DND-41 (cell line): ENCODE data around the gene LAMP1.

Experiments used
- ATAC-seq: fragments of 200-7000 bp; cut with Tn5 transposase; 3 replicates; pipeline ENCODE4 v1.9.1; 2021; ENCODE audit warnings: low read depth; ENCODE audit not compliant: insufficient read depth
- DNase-seq: peaks from one replicate; pipeline ENCODE4 v3.0.0-alpha.2; 2020
- H2AFZ ChIP-seq: 2 replicates; pipeline ENCODE4 v1.6.0; 2012; ENCODE audit warnings: low read depth, low read length
- H3K27ac ChIP-seq: 2 replicates; pipeline ENCODE4 v1.5.1; 2012; ENCODE audit warnings: low read length, inconsistent platforms
- H3K27me3 ChIP-seq: fragments of 200-600 bp; sonication (generic); 2 replicates; pipeline ENCODE4 v1.6.0; 2012; ENCODE audit warnings: low read length, mild to moderate bottlenecking, inconsistent platforms; ENCODE audit not compliant: insufficient read depth, poor library complexity
- H3K36me3 ChIP-seq: 2 replicates; pipeline ENCODE4 v1.5.1; 2012; ENCODE audit warnings: low read length, inconsistent platforms; ENCODE audit not compliant: insufficient read depth
- H3K4me1 ChIP-seq: 2 replicates; pipeline ENCODE4 v1.5.1; 2012; ENCODE audit warnings: mild to moderate bottlenecking, low read length; ENCODE audit not compliant: insufficient read depth
- H3K4me2 ChIP-seq: 2 replicates; pipeline ENCODE4 v1.6.0; 2012; ENCODE audit warnings: mild to moderate bottlenecking, moderate library complexity, low read length, inconsistent platforms; ENCODE audit not compliant: insufficient read depth
- H3K4me3 ChIP-seq, 2 experiments: fragments of 200-600 bp in 1 of 2; shearing (Covaris generic) in 1 of 2; 2 replicates each; pipeline ENCODE4 v1.5.1; 2012 to 2016; ENCODE audit warnings: inconsistent platforms in 2 of 2, low read length in 2 of 2, mild to moderate bottlenecking in 2 of 2, low read depth in 1 of 2, moderate library complexity in 1 of 2
- H3K79me2 ChIP-seq: 2 replicates; pipeline ENCODE4 v1.6.0; 2012; ENCODE audit warnings: low read length, inconsistent platforms; ENCODE audit not compliant: insufficient read depth
- H3K9ac ChIP-seq: 2 replicates; pipeline ENCODE4 v1.6.0; 2012; ENCODE audit warnings: low read depth, mild to moderate bottlenecking, inconsistent platforms, low read length, moderate library complexity
- H3K9me3 ChIP-seq: 2 replicates; pipeline ENCODE4 v1.5.1; 2012; ENCODE audit warnings: low read length, moderate library complexity, mild to moderate bottlenecking, inconsistent platforms; ENCODE audit not compliant: insufficient read depth, severe bottlenecking
- H4K20me1 ChIP-seq: 2 replicates; pipeline ENCODE4 v1.6.0; 2012; ENCODE audit warnings: low read length; ENCODE audit not compliant: insufficient read depth
- CTCF ChIP-seq: IDR thresholded peaks from 2 replicates; pipeline ENCODE4 v1.5.1; 2012; ENCODE audit warnings: borderline replicate concordance, low read length, moderate library complexity, mild to moderate bottlenecking; ENCODE audit not compliant: poor library complexity, severe bottlenecking; ENCODE audit errors: extremely low read depth
- EZH2 ChIP-seq: IDR thresholded peaks from 3 replicates; pipeline ENCODE4 v1.6.1; 2012; ENCODE audit warnings: borderline replicate concordance, low read depth, mild to moderate bottlenecking, moderate library complexity, low read length, inconsistent platforms; ENCODE audit not compliant: severe bottlenecking

The LAMP1 gene

GRCh38 chr13:113323869-113324268 is 26.8 kb downstream of the LAMP1 start:
- no peak for ATAC-seq
- Histone ChIP-seq H3K4me2 (no peak overlapping the region), H2AFZ (no peak overlapping the region), H3K4me3 (no peak overlapping the region), H3K4me1 (no peaks in the 10 kb centered on the region), H3K27ac (no peak overlapping the region), H3K79me2 (peaks cover 4% of the 10 kb centered on the region; the same call in 1 of the 2 replicates), H3K9me3 (no peaks in the 10 kb centered on the region), H4K20me1 (peaks cover 25% of the 10 kb centered on the region), H3K36me3 (peaks cover 53% of the 10 kb centered on the region), H3K9ac (no peak overlapping the region), H3K27me3 (no peaks in the 10 kb centered on the region)
- TF ChIP-seq EZH2 (no peak), CTCF (no peak)
- DNase-seq = no peak

GRCh38 chr13:113324398-113324797 is 27.4 kb downstream of the LAMP1 start:
- H3K4me1 ChIP-seq = no peaks in the 10 kb centered on the region
- no peak for TF ChIP-seq EZH2
- no peak for TF ChIP-seq CTCF
- peaks cover 20% of the 10 kb centered on the region for H4K20me1 ChIP-seq
- no peak overlapping the region for H3K4me2 ChIP-seq
- H3K27ac ChIP-seq = no peak overlapping the region
- H3K36me3 ChIP-seq = peaks cover 48% of the 10 kb centered on the region
- H2AFZ ChIP-seq = no peak overlapping the region
- H3K79me2 ChIP-seq = peaks cover 3% of the 10 kb centered on the region; the same call in 1 of the 2 replicates
- H3K27me3 ChIP-seq = no peaks in the 10 kb centered on the region
- no peak for ATAC-seq
- DNase-seq = no peak
- no peak overlapping the region for H3K4me3 ChIP-seq
- H3K9me3 ChIP-seq = no peaks in the 10 kb centered on the region
- no peak overlapping the region for H3K9ac ChIP-seq

GRCh38 chr13:113325779-113326178 is 28.7 kb downstream of the LAMP1 start:
- H3K9me3 ChIP-seq = no peaks in the 10 kb centered on the region
- H3K79me2 ChIP-seq = no peaks in the 10 kb centered on the region
- DNase-seq (no peak), ATAC-seq (no peak; the same call in 2 of the 3 replicates)
- H3K36me3 ChIP-seq = peaks cover 34% of the 10 kb centered on the region
- H3K4me1 ChIP-seq = no peaks in the 10 kb centered on the region
- no peak overlapping the region for H3K27ac ChIP-seq
- H3K9ac ChIP-seq = no peak overlapping the region
- no peak overlapping the region for H3K4me3 ChIP-seq
- no peak overlapping the region for H3K4me2 ChIP-seq
- TF ChIP-seq EZH2 (no peak), CTCF (no peak)
- no peaks in the 10 kb centered on the region for H3K27me3 ChIP-seq
- H4K20me1 ChIP-seq = peaks cover 16% of the 10 kb centered on the region
- no peak overlapping the region for H2AFZ ChIP-seq

GRCh38 chr13:113327391-113327765 is 30.3 kb downstream of the LAMP1 start:
- TF ChIP-seq CTCF (no peak), EZH2 (no peak)
- H3K4me1 ChIP-seq = no peaks in the 10 kb centered on the region
- no peak overlapping the region for H2AFZ ChIP-seq
- ATAC-seq = peak; percentile 36; the same call in 1 of the 3 replicates
- no peak for DNase-seq
- no peak overlapping the region for H3K9ac ChIP-seq
- H3K9me3 ChIP-seq = no peaks in the 10 kb centered on the region
- no peak overlapping the region for H3K27ac ChIP-seq
- H3K27me3 ChIP-seq = no peaks in the 10 kb centered on the region
- no peak overlapping the region for H3K4me3 ChIP-seq
- no peak overlapping the region for H3K4me2 ChIP-seq
- H3K79me2 ChIP-seq = no peaks in the 10 kb centered on the region
- peaks cover 19% of the 10 kb centered on the region for H3K36me3 ChIP-seq
- H4K20me1 ChIP-seq = peaks cover 6% of the 10 kb centered on the region
